Measurements from ENCODE around the gene PHLPP1.

Gene PHLPP1

GRCh38 chr18:62723666-62724281 is 8.4 kb downstream of the PHLPP1 start:
- H4K91ac ChIP-seq (ENCODE audit: low read depth, low read length, poor library complexity), result no peak overlapping the region
- H3K4ac ChIP-seq (ENCODE audit: low read length), result no peak overlapping the region
- H3K79me1 ChIP-seq (ENCODE audit: low read depth, low read length), result peaks cover 3% of the 10 kb centered on the region
- H3K27ac ChIP-seq (replicated peaks; ENCODE audit: low read length), result no peak overlapping the region
- no peak overlapping the region for H2BK5ac ChIP-seq (ENCODE audit: low read length)
- peaks cover 0 to 2% of the 10 kb centered on the region in 2 donors for H3K9me3 ChIP-seq (replicated peaks in 1 of 2; ENCODE audit: control insufficient read depth in 2 of 2, insufficient read depth in 1 of 2, low read depth in 1 of 2, low read length in 2 of 2)
- H3K27me3 ChIP-seq (ENCODE audit: control insufficient read depth in 3 of 3, insufficient read depth in 3 of 3, low read depth in 1 of 3, low read length in 3 of 3), result no peaks in the 10 kb centered on the region
- H3K4me3 ChIP-seq (ENCODE audit: low read length in 2 of 2), result no peak overlapping the region
- no peak overlapping the region for H2AFZ ChIP-seq (ENCODE audit: low read length)
- no peak overlapping the region for H4K8ac ChIP-seq (ENCODE audit: low read depth, low read length)
- H3K4me2 ChIP-seq (ENCODE audit: insufficient read depth, low read length, poor library complexity, severe bottlenecking), result no peak overlapping the region
- H2AK5ac ChIP-seq (ENCODE audit: low read depth, low read length), result no peak overlapping the region
- H3K4me1 ChIP-seq (ENCODE audit: control insufficient read depth in 2 of 2, insufficient read depth in 1 of 2, low read depth in 1 of 2, low read length in 2 of 2), result peaks cover 6 to 37% of the 10 kb centered on the region in 2 donors
- DNase-seq (ENCODE audit: low spot score), result no peak
- H3K9ac ChIP-seq (ENCODE audit: low read depth, low read length, poor library complexity), result no peak overlapping the region
- H2BK15ac ChIP-seq (ENCODE audit: low read length), result no peak overlapping the region
- WGBS, 2 donors (ENCODE audit: extremely low coverage in 2 of 2, insufficient read length in 2 of 2, insufficient replicate concordance in 1 of 2), result no CpG with 5 or more reads among the region's 5 CpGs
- H2BK12ac ChIP-seq (ENCODE audit: low read length), result no peak overlapping the region
- H3K18ac ChIP-seq (ENCODE audit: low read length), result no peak overlapping the region
- H3K23ac ChIP-seq (ENCODE audit: low read depth, low read length, poor library complexity), result no peak overlapping the region
- no peak overlapping the region for H3K14ac ChIP-seq (ENCODE audit: low read length)
- H2BK120ac ChIP-seq (ENCODE audit: low read depth, low read length), result no peak overlapping the region
- peaks cover 0 to 5% of the 10 kb centered on the region in 2 donors for H3K36me3 ChIP-seq (replicated peaks in 1 of 2; ENCODE audit: control insufficient read depth in 2 of 2, insufficient read depth in 2 of 2, low read length in 2 of 2)

- Histone ChIP-seq H3K9me3 (replicated peaks in 1 of 2; ENCODE audit: control insufficient read depth in 2 of 2, insufficient read depth in 1 of 2, low read depth in 1 of 2, low read length in 2 of 2) (peaks cover 0 to 4% of the 10 kb centered on the region in 2 donors), H2BK5ac (ENCODE audit: low read length) (no peak overlapping the region), H3K14ac (ENCODE audit: low read length) (no peak overlapping the region), H3K23ac (ENCODE audit: low read depth, low read length, poor library complexity) (no peak overlapping the region), H4K8ac (ENCODE audit: low read depth, low read length) (no peak overlapping the region), H2BK15ac (ENCODE audit: low read length) (no peak overlapping the region), H3K9ac (ENCODE audit: low read depth, low read length, poor library complexity) (no peak overlapping the region), H3K79me1 (ENCODE audit: low read depth, low read length) (peaks cover 3% of the 10 kb centered on the region), H4K91ac (ENCODE audit: low read depth, low read length, poor library complexity) (no peak overlapping the region), H3K4me2 (ENCODE audit: insufficient read depth, low read length, poor library complexity, severe bottlenecking) (no peak overlapping the region), H3K27me3 (ENCODE audit: control insufficient read depth in 3 of 3, insufficient read depth in 3 of 3, low read depth in 1 of 3, low read length in 3 of 3) (no peaks in the 10 kb centered on the region), H2BK12ac (ENCODE audit: low read length) (no peak overlapping the region), H2AFZ (ENCODE audit: low read length) (no peak overlapping the region), H3K4me1 (ENCODE audit: control insufficient read depth in 2 of 2, insufficient read depth in 1 of 2, low read depth in 1 of 2, low read length in 2 of 2) (peaks cover 6 to 23% of the 10 kb centered on the region in 2 donors), H3K36me3 (replicated peaks in 1 of 2; ENCODE audit: control insufficient read depth in 2 of 2, insufficient read depth in 2 of 2, low read length in 2 of 2) (peaks cover 1 to 5% of the 10 kb centered on the region in 2 donors), H3K4ac (ENCODE audit: low read length) (no peak overlapping the region), H2AK5ac (ENCODE audit: low read depth, low read length) (no peak overlapping the region), H3K27ac (replicated peaks; ENCODE audit: low read length) (no peak overlapping the region), H3K18ac (ENCODE audit: low read length) (no peak overlapping the region), H3K4me3 (ENCODE audit: low read length in 2 of 2) (no peak overlapping the region), H2BK120ac (ENCODE audit: low read depth, low read length) (no peak overlapping the region)
- no peak for DNase-seq (ENCODE audit: low spot score)
- no CpG with 5 or more reads among the region's 3 CpGs for WGBS, 2 donors (ENCODE audit: extremely low coverage in 2 of 2, insufficient read length in 2 of 2, insufficient replicate concordance in 1 of 2)
Measured at GRCh38 chr18:62725896-62726295, 10.6 kb downstream of the PHLPP1 start.

- H2BK5ac ChIP-seq (ENCODE audit: low read length), result no peak overlapping the region
- no peak overlapping the region for H2BK120ac ChIP-seq (ENCODE audit: low read depth, low read length)
- no peak overlapping the region for H3K18ac ChIP-seq (ENCODE audit: low read length)
- H2BK12ac ChIP-seq (ENCODE audit: low read length), result no peak overlapping the region
- no peak overlapping the region for H3K23ac ChIP-seq (ENCODE audit: low read depth, low read length, poor library complexity)
- no peak for DNase-seq (ENCODE audit: low spot score)
- H4K8ac ChIP-seq (ENCODE audit: low read depth, low read length), result no peak overlapping the region
- H3K4me1 ChIP-seq (ENCODE audit: control insufficient read depth in 2 of 2, insufficient read depth in 1 of 2, low read depth in 1 of 2, low read length in 2 of 2), result peaks cover 5 to 8% of the 10 kb centered on the region in 2 donors
- H3K36me3 ChIP-seq (replicated peaks in 1 of 2; ENCODE audit: control insufficient read depth in 2 of 2, insufficient read depth in 2 of 2, low read length in 2 of 2), result peaks cover 2 to 5% of the 10 kb centered on the region in 2 donors
- H3K9me3 ChIP-seq (replicated peaks in 1 of 2; ENCODE audit: control insufficient read depth in 2 of 2, insufficient read depth in 1 of 2, low read depth in 1 of 2, low read length in 2 of 2), result peaks cover 2 to 26% of the 10 kb centered on the region in 2 donors
- no peak overlapping the region for H2AFZ ChIP-seq (ENCODE audit: low read length)
- no peaks in the 10 kb centered on the region for H3K27me3 ChIP-seq (ENCODE audit: control insufficient read depth in 3 of 3, insufficient read depth in 3 of 3, low read depth in 1 of 3, low read length in 3 of 3)
- H3K4me3 ChIP-seq (ENCODE audit: low read length in 2 of 2), result no peak overlapping the region
- WGBS, 2 donors (ENCODE audit: extremely low coverage in 2 of 2, insufficient read length in 2 of 2, insufficient replicate concordance in 1 of 2), result no CpG with 5 or more reads among the region's 2 CpGs
- H3K14ac ChIP-seq (ENCODE audit: low read length), result no peak overlapping the region
- no peak overlapping the region for H2AK5ac ChIP-seq (ENCODE audit: low read depth, low read length)
- H2BK15ac ChIP-seq (ENCODE audit: low read length), result no peak overlapping the region
- H3K4ac ChIP-seq (ENCODE audit: low read length), result no peak overlapping the region
- H3K27ac ChIP-seq (replicated peaks; ENCODE audit: low read length), result no peak overlapping the region
- H3K9ac ChIP-seq (ENCODE audit: low read depth, low read length, poor library complexity), result no peak overlapping the region
- no peak overlapping the region for H4K91ac ChIP-seq (ENCODE audit: low read depth, low read length, poor library complexity)
- H3K79me1 ChIP-seq (ENCODE audit: low read depth, low read length), result peaks cover 3% of the 10 kb centered on the region
- no peak overlapping the region for H3K4me2 ChIP-seq (ENCODE audit: insufficient read depth, low read length, poor library complexity, severe bottlenecking)
Measured at GRCh38 chr18:62728254-62728653, 12.9 kb downstream of the PHLPP1 start.

GRCh38 chr18:62729487-62730386 is 14.4 kb downstream of the PHLPP1 start:
- Histone ChIP-seq H3K14ac (ENCODE audit: low read length) (no peak overlapping the region), H2BK12ac (ENCODE audit: low read length) (no peak overlapping the region), H3K9me3 (replicated peaks in 1 of 2; ENCODE audit: control insufficient read depth in 2 of 2, insufficient read depth in 1 of 2, low read depth in 1 of 2, low read length in 2 of 2) (peaks cover 4 to 32% of the 10 kb centered on the region in 2 donors), H4K8ac (ENCODE audit: low read depth, low read length) (no peak overlapping the region), H2BK120ac (ENCODE audit: low read depth, low read length) (no peak overlapping the region), H3K27me3 (ENCODE audit: control insufficient read depth in 3 of 3, insufficient read depth in 3 of 3, low read depth in 1 of 3, low read length in 3 of 3) (no peaks in the 10 kb centered on the region), H4K91ac (ENCODE audit: low read depth, low read length, poor library complexity) (no peak overlapping the region), H3K27ac (replicated peaks; ENCODE audit: low read length) (no peak overlapping the region), H2AFZ (ENCODE audit: low read length) (no peak overlapping the region), H3K9ac (ENCODE audit: low read depth, low read length, poor library complexity) (no peak overlapping the region), H2BK15ac (ENCODE audit: low read length) (no peak overlapping the region), H3K23ac (ENCODE audit: low read depth, low read length, poor library complexity) (no peak overlapping the region), H2BK5ac (ENCODE audit: low read length) (no peak overlapping the region), H3K4me2 (ENCODE audit: insufficient read depth, low read length, poor library complexity, severe bottlenecking) (no peak overlapping the region), H3K4me1 (ENCODE audit: control insufficient read depth in 2 of 2, insufficient read depth in 1 of 2, low read depth in 1 of 2, low read length in 2 of 2) (no peaks in the 10 kb centered on the region), H3K36me3 (replicated peaks in 1 of 2; ENCODE audit: control insufficient read depth in 2 of 2, insufficient read depth in 2 of 2, low read length in 2 of 2) (peaks cover 2 to 5% of the 10 kb centered on the region in 2 donors), H3K4ac (ENCODE audit: low read length) (no peak overlapping the region), H3K4me3 (ENCODE audit: low read length in 2 of 2) (no peak overlapping the region), H3K79me1 (ENCODE audit: low read depth, low read length) (peaks cover 3% of the 10 kb centered on the region), H2AK5ac (ENCODE audit: low read depth, low read length) (no peak overlapping the region), H3K18ac (ENCODE audit: low read length) (no peak overlapping the region)
- no peak for DNase-seq (ENCODE audit: low spot score)
- WGBS, 2 donors (ENCODE audit: extremely low coverage in 2 of 2, insufficient read length in 2 of 2, insufficient replicate concordance in 1 of 2), result no CpG with 5 or more reads among the region's 13 CpGs

Data from neuronal stem cell (in vitro differentiated cells).